T1000 (cell line): ENCODE data around the gene ARHGAP21.

ENCODE experiments used
- DNase-seq: peaks from one replicate; lab custom pipeline; 2025; ENCODE audit warnings: mixed read lengths; lab: John Stamatoyannopoulos, UW

The ARHGAP21 gene

DNA sequence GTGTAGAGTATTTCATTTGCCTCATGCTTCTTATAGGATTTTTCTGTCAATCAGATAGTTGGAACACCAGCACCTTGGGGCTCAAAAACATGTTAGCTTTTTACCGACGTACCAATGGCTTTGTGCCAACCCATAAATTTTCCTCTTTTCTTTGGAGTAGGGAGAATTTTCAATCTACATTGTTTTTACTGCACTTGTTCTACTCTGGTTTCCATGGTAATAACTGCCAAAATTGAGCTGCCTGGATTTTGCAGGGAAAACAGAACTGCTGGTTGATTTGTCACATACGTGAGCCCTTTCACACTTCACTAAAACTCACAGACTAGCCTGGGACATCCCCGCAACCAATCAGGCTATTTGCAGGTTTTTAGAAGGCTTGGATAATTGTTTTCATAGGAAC lies 189.7 kb downstream of the ARHGAP21 start:
- DNase-seq, result no peak
